Esophagus (tissue), 2 donors: ENCODE results near the gene SPNS2. TPM values are rescaled to one million over a fixed set of nuclear protein-coding genes. Genes with fewer than 3 reads are reported as not detected.
A peak's percentile ranks its signal among the peaks of the same experiment; 100 is the strongest.

Experiments used
- H3K27ac ChIP-seq, 2 donors: one replicate each; pipeline ENCODE4 v1.5.1; 2013; ENCODE audit warnings: low read depth in 2 of 2, mild to moderate bottlenecking in 2 of 2, inconsistent platforms in 1 of 2, low read length in 1 of 2, moderate library complexity in 1 of 2
- H3K27me3 ChIP-seq, 2 donors: one replicate each; pipeline ENCODE4 v1.6.1; 2013; ENCODE audit warnings: low read length in 2 of 2, control low read depth in 1 of 2, mild to moderate bottlenecking in 1 of 2; ENCODE audit not compliant: insufficient read depth in 2 of 2, control insufficient read depth in 1 of 2
- H3K36me3 ChIP-seq, 2 donors: one replicate each; pipeline ENCODE4 v1.6.1; 2013; ENCODE audit warnings: low read length in 1 of 2; ENCODE audit not compliant: control insufficient read depth in 2 of 2, insufficient read depth in 2 of 2
- H3K4me1 ChIP-seq, 2 donors: one replicate each; pipeline ENCODE4 v1.6.1; 2013; ENCODE audit warnings: low read length in 1 of 2; ENCODE audit not compliant: control insufficient read depth in 2 of 2, insufficient read depth in 2 of 2
- H3K4me3 ChIP-seq, 2 donors: one replicate each; pipeline ENCODE4 v1.5.1; 2013; ENCODE audit warnings: low read length in 2 of 2, mild to moderate bottlenecking in 2 of 2, low read depth in 1 of 2, moderate library complexity in 1 of 2
- H3K9me3 ChIP-seq, 2 donors: one replicate each; pipeline ENCODE4 v1.6.1; 2013; ENCODE audit warnings: mild to moderate bottlenecking in 2 of 2, low read depth in 1 of 2, low read length in 1 of 2, moderate library complexity in 1 of 2; ENCODE audit not compliant: control insufficient read depth in 2 of 2, insufficient read depth in 1 of 2
- WGBS, 2 donors: extraction: QIAGEN DNeasy Blood & Tissue Kit; methylation state at CpG; one replicate each; pipeline ENCODE4 v1.1.7; 2013; 5-methylcytosine and 5-hydroxymethylcytosine counted together
- polyA plus RNA-seq, 2 donors: library from polyadenylated mRNA; stranded (reverse); fragments of 200-250 nt; gene quantifications; one replicate each; pipeline ENCODE4 v1.2.3, GENCODE V29; 2013
- donor health status: healthy with polysubstance abuse.
- donor health status: Bipolar disorder and iron deficiency.

SPNS2 gene
- polyA plus RNA-seq, 2 donors, result 95.3 to 238 TPM

DNA sequence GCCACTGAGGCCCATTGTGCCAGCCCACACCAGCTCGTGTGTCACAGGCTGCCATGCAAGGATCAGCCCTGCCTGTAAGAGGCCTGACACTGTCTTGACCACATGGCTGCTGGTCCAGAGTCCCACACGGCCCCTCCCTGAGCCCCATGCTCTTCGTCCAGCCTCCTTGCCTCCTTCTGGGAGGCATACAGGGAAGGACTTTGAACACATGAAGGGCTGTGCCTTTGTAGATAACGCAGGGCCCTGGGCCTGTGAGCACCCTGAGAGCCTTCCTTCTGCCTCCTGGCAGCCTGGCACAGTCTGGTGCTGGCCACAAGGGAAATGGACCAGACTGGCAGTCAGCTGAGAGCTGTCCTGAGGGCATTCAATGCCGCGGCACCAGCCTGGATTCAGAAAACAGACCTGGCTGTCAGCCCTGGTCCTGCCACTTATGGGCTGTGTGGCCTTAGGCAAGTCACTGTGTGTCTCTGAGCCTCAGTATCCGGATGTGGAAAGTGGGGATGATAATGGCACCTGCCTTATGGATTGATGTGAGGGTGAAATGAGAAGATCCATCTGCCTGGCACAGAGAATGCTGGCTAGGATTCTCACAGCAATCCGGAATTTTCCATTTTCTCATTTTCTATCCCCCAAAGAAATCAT, 19.2 kb upstream of the SPNS2 start:
- H3K4me3 ChIP-seq, result no peak overlapping the region
- no peaks in the 10 kb centered on the region for H3K27me3 ChIP-seq
- WGBS, 2 donors, result 69 to 77% methylated on average over 8 of the region's 8 CpGs
- no peaks in the 10 kb centered on the region for H3K9me3 ChIP-seq
- peak overlapping the region; percentile 33 to 77 for H3K27ac ChIP-seq
- H3K4me1 ChIP-seq, result peaks cover 9 to 27% of the 10 kb centered on the region in 2 donors
- H3K36me3 ChIP-seq, result no peaks in the 10 kb centered on the region

DNA sequence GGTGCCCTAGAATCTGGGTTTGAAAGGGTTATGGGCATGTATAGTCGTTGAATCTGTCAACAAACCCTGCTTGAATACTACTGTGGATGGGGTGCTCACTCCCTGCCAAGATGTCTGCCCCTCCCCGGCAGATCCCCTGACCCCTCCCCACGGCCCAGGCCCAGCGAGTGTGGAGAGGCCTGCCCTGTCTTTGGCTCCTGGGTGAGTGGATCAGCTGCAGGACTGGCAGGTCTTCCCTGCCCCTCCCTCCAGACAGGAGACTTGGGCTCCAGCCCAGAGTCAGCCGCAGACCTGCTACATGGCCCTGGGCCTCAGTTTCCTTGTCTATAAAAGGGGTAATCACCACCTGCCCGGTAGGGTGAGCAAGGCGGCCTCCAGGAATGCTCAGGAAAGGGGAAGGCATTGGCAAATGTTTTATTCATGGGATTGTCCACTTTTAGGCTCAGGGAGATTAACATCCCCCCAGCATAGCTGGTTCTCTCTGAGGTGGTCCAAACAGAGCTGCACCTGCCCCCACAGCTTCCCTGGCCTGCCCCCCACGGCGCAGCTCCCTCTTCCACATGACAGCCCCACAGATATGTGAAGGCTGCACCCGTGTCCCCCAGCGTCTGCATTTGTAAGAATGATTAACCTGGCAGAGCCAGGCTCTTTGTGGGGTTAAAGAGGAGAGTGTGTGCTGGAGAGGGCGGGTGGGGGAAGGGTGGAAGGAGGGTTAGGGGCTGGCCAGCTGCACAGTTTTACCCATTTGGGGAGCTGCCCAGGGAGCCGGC, 18.5 kb upstream of the SPNS2 start:
- no peaks in the 10 kb centered on the region for H3K9me3 ChIP-seq
- 60 to 63% methylated on average over 13 of the region's 13 CpGs for WGBS, 2 donors
- H3K4me1 ChIP-seq, result peaks cover 9 to 25% of the 10 kb centered on the region in 2 donors
- H3K27me3 ChIP-seq, result no peaks in the 10 kb centered on the region
- H3K27ac ChIP-seq, result peak overlapping the region in 1 of 2 donors; percentile 3
- H3K36me3 ChIP-seq, result no peaks in the 10 kb centered on the region
- H3K4me3 ChIP-seq, result no peak overlapping the region

DNA sequence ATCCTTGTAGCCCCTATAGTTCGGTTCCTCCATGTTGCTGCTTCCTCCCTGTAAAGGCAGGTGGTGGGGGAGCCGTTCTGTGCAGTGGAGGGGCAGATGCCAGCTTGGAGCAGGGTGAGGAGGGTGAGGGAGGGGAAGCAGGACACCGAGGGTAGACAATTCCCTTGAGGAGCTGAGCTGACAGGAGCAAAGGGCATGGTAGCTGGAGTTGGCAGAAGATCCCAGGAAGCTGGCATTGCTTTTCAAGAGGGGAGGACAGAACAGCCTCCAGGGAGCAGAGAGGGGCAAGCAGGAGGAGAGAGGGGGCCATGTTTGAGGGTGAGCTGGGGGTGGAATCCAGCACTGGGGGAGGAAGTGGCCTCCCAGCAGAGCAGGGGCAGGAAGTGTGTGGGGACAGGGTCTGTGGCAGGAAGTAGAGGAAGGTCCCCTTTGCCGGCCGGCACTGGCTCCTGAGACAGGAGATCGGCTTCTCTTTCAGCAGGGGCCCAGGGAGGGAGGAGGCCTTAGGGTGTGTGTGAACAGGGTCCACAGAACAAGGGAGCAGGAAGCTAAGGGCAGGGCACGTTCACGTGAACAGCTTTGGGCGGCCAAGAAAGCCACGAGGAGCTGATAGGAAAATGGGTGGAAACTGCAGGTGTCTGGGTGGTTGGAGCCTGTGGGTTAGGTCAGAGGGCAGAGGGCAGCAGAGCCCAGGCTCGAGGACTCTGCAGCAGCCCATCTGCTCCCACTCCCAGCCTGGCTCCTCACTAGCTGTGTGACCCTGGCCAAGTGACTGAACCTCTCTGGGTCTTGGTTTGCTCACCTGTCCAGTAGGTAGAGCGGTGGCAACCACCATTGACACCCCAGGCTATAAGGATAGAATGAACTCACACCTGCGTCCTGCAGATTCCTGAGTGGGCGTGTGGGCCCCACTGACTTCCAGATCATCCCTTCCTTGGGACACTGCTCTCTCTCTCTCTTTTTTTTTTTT, 17.5 kb upstream of the SPNS2 start:
- H3K36me3 ChIP-seq, result no peaks in the 10 kb centered on the region
- H3K27me3 ChIP-seq, result no peaks in the 10 kb centered on the region
- H3K9me3 ChIP-seq, result no peaks in the 10 kb centered on the region
- peak overlapping the region; percentile 19 to 47 for H3K27ac ChIP-seq
- WGBS, 2 donors, result 43 to 48% methylated on average over 14 of the region's 14 CpGs
- no peak overlapping the region for H3K4me3 ChIP-seq
- H3K4me1 ChIP-seq, result peaks cover 7 to 20% of the 10 kb centered on the region in 2 donors

DNA sequence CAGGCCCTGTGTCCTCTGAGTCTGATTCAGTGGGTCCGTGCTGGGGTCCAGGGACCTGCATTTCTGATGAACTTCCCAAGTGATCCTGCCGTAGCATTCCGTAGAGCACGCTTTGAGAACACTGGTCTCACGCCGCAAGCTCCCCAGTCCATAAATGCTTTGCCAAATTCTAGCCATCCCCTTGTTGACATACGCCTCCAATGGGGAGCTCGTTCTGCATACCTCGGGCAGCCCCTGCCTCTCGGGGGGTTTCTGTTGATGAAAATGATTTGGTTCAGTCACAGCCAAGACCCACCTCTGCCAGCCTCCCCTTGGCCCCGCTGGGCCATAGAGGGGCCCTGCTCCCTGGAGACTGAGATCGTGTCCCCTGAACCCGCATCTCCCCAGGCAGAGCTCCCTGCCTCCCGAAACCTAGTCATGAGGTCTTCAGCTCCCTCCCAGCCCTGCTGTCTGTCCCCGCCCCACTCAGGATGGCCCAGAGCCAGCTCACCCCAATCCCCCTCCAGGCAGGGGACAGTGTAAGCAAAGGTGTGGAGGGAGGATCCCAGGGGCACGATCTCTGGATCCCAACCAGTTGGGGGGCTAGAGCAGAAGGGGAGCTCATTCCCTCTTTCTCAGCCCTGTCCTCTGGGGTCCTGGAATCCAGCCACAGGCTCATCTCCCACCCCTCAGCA, 16.2 kb upstream of the SPNS2 start:
- H3K4me1 ChIP-seq, result peaks cover 3 to 11% of the 10 kb centered on the region in 2 donors
- no peaks in the 10 kb centered on the region for H3K36me3 ChIP-seq
- H3K4me3 ChIP-seq, result no peak overlapping the region
- 84 to 86% methylated on average over 16 of the region's 16 CpGs for WGBS, 2 donors
- H3K9me3 ChIP-seq, result no peaks in the 10 kb centered on the region
- H3K27ac ChIP-seq, result peak overlapping the region in 1 of 2 donors; percentile 23
- no peaks in the 10 kb centered on the region for H3K27me3 ChIP-seq

DNA sequence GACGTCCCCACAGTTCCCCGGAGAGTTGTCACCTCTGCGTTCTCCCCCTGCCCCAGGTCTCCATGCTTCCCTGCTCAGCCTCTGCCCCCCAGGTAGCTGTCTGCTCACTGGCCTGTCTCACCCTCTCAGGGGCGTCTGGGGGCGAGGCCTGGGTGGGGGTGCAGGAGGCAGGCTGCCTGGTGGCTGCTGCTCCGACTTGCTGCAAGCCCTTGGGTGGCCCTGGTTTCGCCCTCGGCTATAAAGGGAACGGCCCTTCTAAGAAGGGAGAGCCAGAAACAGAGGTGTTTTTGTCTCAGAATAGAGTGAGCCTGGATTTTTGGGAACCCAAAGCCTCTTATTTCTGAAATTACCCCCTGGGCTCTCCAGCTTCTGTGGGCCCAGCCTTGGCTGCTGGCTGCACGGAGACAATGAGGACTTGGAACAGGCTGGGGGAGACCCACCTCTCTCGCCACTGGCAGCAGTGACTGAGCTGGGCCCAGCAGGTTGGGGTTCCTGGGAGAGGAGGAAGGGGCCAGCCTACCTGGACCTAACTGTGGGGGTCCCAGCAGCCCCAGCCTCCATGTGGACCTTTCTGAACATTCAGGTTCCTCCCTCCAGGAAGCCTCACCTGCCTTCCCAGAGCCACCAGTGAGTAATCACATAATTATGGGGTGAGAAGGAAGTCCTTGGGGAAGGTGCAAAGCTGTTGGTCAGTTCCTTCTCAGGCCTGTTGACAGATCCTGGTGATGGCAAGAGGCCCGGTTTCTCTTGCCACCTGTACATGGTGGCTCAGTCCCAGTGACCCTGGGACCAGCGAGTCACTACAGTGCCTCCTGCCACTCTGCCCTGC, 15.5 kb upstream of the SPNS2 start:
- H3K36me3 ChIP-seq, result no peaks in the 10 kb centered on the region
- H3K27ac ChIP-seq, result peak overlapping the region; percentile 23 to 44
- no peak overlapping the region for H3K4me3 ChIP-seq
- no peaks in the 10 kb centered on the region for H3K9me3 ChIP-seq
- no peaks in the 10 kb centered on the region for H3K27me3 ChIP-seq
- peaks cover 3 to 9% of the 10 kb centered on the region in 2 donors for H3K4me1 ChIP-seq
- 59 to 60% methylated on average over 13 of the region's 13 CpGs for WGBS, 2 donors

DNA sequence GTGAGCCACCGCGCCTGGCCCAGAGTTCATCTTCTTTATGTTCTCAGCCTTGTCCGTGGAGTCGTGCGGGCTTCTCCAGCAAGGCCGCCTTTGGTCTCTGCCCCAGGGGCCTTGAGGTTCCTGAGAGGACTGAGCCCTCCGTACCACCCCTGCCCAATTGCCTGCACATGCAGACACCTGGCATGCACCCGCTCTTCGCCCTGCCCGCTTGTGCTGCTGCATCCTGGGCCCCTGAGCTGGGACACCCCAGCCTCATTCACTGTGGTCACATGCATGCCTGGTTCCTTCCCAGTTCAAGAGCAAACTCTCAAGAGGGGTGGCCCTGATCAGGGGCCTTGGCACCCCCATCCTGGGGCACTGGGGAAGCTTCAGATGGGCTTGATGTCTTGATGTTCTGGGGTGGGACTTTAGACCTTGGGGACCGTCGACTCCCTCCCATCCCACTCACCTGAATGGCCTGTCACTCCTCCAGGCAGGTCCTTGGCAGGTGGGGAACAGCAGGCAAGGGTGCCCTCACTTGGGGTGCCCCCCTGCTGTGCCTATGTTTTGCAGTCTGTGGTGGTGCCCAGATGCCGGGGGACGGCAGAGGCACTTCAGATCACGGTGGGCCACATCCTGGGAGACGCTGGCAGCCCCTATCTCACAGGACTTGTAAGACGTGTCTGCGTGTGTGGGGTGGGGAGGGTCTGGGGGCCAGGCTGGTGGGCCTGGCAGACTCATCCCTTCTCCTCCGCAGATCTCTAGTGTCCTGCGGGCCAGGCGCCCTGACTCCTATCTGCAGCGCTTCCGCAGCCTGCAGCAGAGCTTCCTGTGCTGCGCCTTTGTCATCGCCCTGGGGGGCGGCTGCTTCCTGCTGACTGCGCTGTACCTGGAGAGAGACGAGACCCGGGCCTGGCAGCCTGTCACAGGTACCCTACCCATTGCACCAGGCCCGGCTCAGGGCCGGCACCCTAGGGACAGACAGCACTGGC, 12.7 kb upstream of the SPNS2 start:
- Histone ChIP-seq H3K4me1 (peaks cover 0 to 4% of the 10 kb centered on the region in 2 donors), H3K36me3 (no peaks in the 10 kb centered on the region), H3K9me3 (no peaks in the 10 kb centered on the region), H3K27me3 (no peaks in the 10 kb centered on the region), H3K4me3 (peak overlapping the region in 1 of 2 donors; percentile 22), H3K27ac (no peak overlapping the region)
- 79 to 82% methylated on average over 31 of the region's 31 CpGs for WGBS, 2 donors

DNA sequence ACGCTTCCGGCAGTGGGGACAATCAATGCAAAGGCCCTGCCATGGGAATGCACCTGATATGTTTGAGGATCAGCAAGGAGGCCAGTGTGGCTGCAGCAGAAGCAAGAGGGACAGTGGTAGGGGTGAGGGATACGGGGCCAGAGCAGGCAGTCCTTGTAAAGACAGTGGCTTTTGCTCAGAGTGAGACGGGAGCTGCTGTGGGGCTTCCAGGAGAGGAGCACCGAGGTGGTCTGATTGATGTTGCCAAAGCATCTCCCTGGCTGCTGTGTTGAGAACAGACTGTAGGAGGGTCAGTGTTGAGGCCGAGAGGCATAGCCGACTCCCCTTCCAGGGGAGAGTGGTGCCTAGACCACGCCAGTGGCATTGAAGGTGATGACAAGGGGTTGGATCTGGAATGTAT, 11.4 kb upstream of the SPNS2 start:
- Histone ChIP-seq H3K4me3 (no peak overlapping the region), H3K4me1 (peaks cover 0 to 4% of the 10 kb centered on the region in 2 donors), H3K27me3 (no peaks in the 10 kb centered on the region), H3K27ac (no peak overlapping the region), H3K9me3 (no peaks in the 10 kb centered on the region), H3K36me3 (no peaks in the 10 kb centered on the region)
- 91 to 96% methylated on average over 8 of the region's 8 CpGs for WGBS, 2 donors
